Body of pancreas (tissue), 4 donors: ENCODE measurements around the gene PDLIM4. TPM values are rescaled to one million over a fixed set of nuclear protein-coding genes. Genes with fewer than 3 reads are reported as not detected.

Experiments
- ATAC-seq: fragments of 150-250 bp; one replicate; pipeline ENCODE4 v1.9.1; 2016
- DNase-seq, 4 donors: peaks; one replicate each; pipeline ENCODE4 v3.0.0-alpha.2; 2019
- H3K27ac ChIP-seq, 4 donors: fragments of 200-600 bp; sonication (generic); 1 replicate in 3 of 4; 2 replicates in 1 of 4; pipeline versions ENCODE4 v1.5.1 to v1.6.1; 2016 to 2019; ENCODE audit warnings: mild to moderate bottlenecking in 1 of 4, mixed read lengths in 1 of 4, moderate library complexity in 1 of 4
- H3K27me3 ChIP-seq, 2 donors: fragments of 200-600 bp; sonication (generic); one replicate each; pipeline ENCODE4 v1.6.0; 2016; ENCODE audit warnings: mild to moderate bottlenecking in 1 of 2
- H3K36me3 ChIP-seq, 2 donors: fragments of 200-600 bp; sonication (generic); replicated peaks in 1 of 2; 2 replicates each; pipeline ENCODE4 v1.5.1; 2016; ENCODE audit warnings: low read depth in 2 of 2; ENCODE audit not compliant: insufficient read depth in 1 of 2
- H3K4me1 ChIP-seq: fragments of 200-600 bp; sonication (generic); one replicate; pipeline ENCODE4 v1.6.0; 2016
- H3K4me3 ChIP-seq, 2 donors: fragments of 200-600 bp; sonication (generic); 1 replicate in 1 of 2; 2 replicates in 1 of 2; pipeline ENCODE4 v1.5.1; 2016 to 2019
- H3K9me3 ChIP-seq, 3 donors: fragments of 200-600 bp; sonication (generic); 1 replicate in 2 of 3; 2 replicates in 1 of 3; pipeline ENCODE4 v1.5.1; 2016
- CTCF ChIP-seq, 7 experiments: fragments of 450-650 bp in 4 of 7; fragments of 200-600 bp in 3 of 7; sonication (generic) in 3 of 7; IDR thresholded peaks; one replicate each; pipeline ENCODE4 v1.5.1; 2016 to 2019; ENCODE audit warnings: antibody characterized with exemption in 7 of 7
- POLR2A ChIP-seq, 3 donors: fragments of 450-650 bp; IDR thresholded peaks; one replicate each; pipeline ENCODE4 v1.6.1; 2016; ENCODE audit warnings: antibody characterized with exemption in 3 of 3, mild to moderate bottlenecking in 2 of 3
- WGBS, 2 donors: methylation state at CpG; one replicate each; pipeline ENCODE4 v1.1.5; 2017; 5-methylcytosine and 5-hydroxymethylcytosine counted together
- intact Hi-C: fragments of 100-400 bp; cut with DNase I; formaldehyde crosslinking; loops from one replicate; pipeline ENCODE4 v1.15.1; 2023
- microRNA-seq, 2 donors: library from miRNA; unstranded; fragments of <30 nt; microRNA quantifications; one replicate each; pipeline ENCODE4, GENCODE V29; 2016; ENCODE audit warnings: borderline number of aligned reads in 2 of 2, borderline replicate concordance in 2 of 2
- total RNA-seq, 2 donors: library from RNA; depleted of rRNA; stranded (reverse); fragments of >200 nt; gene quantifications; one replicate each; pipeline ENCODE4 v1.1.0, GENCODE V29; 2016

Gene PDLIM4
- total RNA-seq, 2 donors from 2014 or later, result 4.2 to 4.3 TPM

DNA sequence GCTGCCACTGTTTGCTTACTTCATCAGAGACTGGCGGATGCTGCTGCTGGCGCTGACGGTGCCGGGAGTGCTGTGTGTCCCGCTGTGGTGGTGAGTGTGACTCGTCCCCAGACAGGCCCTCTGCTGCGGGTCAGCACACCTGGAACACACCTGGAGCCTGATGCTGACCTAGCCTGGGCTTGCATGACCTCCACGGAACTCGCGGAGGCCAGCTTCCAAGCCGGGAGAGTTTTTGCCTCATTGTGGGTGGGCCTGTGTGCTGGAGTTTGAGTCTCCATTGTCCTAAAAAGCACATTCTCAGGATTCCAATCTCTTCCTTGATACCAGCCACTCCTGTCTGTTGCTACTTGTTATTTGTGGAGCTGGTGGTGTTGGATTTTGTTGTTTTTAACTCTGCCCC lies 64.8 kb downstream of the PDLIM4 start:
- ATAC-seq (no peak), DNase-seq (no peak)
- H3K4me1 ChIP-seq, result no peaks in the 10 kb centered on the region
- WGBS, 2 donors, result 76 to 80% methylated on average over 10 to 11 of the region's 11 CpGs
- no peaks in the 10 kb centered on the region for H3K27me3 ChIP-seq
- H3K4me3 ChIP-seq, result no peak overlapping the region
- H3K36me3 ChIP-seq, result no peaks in the 10 kb centered on the region
- intact Hi-C loops, result no loop called here
- no peak overlapping the region for H3K27ac ChIP-seq
- H3K9me3 ChIP-seq, result no peaks in the 10 kb centered on the region
- TF ChIP-seq CTCF (IDR thresholded peaks at IDR 0.05) (no peak), POLR2A (IDR thresholded peaks at IDR 0.05) (no peak)

Small RNAs within 50 kb of the gene (microRNA-seq; reads per million reads assigned to microRNA genes)
- gene MIR6830, result 0 reads per million in 2 donors

Other genes with a start within 250 kb of the PDLIM4 start
- gene ACSL6, start 246.0 kb upstream of the PDLIM4 start, total RNA-seq, result 1 to 10 TPM; 2.0 to 2.1 TPM
- not detected for gene IL3, start 197.0 kb upstream of the PDLIM4 start, total RNA-seq
- gene CSF2, start 183.9 kb upstream of the PDLIM4 start, total RNA-seq, result not detected
- 10 to 100 TPM; 32.3 to 57.9 TPM for gene P4HA2, start 29.8 kb upstream of the PDLIM4 start, total RNA-seq
- not detected for gene SLC22A4, start 36.7 kb downstream of the PDLIM4 start, total RNA-seq
- 10 to 100 TPM; 21.3 to 30.3 TPM for gene SLC22A5, start 112.0 kb downstream of the PDLIM4 start, total RNA-seq
- 10 to 100 TPM; 12.2 to 15.5 TPM for gene IRF1, start 233.1 kb downstream of the PDLIM4 start, total RNA-seq